HG02678 (cell line): ENCODE data around the gene SCUBE1.

Experiments
- ATAC-seq: cut with Tn5 transposase; IDR thresholded peaks from one replicate; pipeline ENCODE4 v1.9.1; 2021; ENCODE audit warnings: mild to moderate bottlenecking, moderate library complexity; ENCODE audit not compliant: unreplicated experiment

Gene SCUBE1

GRCh38 chr22:43303751-43304150 is 39.4 kb downstream of the SCUBE1 start:
- no peak for ATAC-seq

- ATAC-seq = no peak
These were observed 40.0 kb downstream of the SCUBE1 start for GRCh38 chr22:43303166-43303565.

GRCh38 chr22:43302531-43303041 is 40.6 kb downstream of the SCUBE1 start:
- no peak for ATAC-seq

GRCh38 chr22:43301866-43302265 is 41.3 kb downstream of the SCUBE1 start:
- no peak for ATAC-seq

GRCh38 chr22:43300891-43301676 is 42.1 kb downstream of the SCUBE1 start:
- no peak for ATAC-seq

- no peak for ATAC-seq
These were observed 43.4 kb downstream of the SCUBE1 start for GRCh38 chr22:43299736-43300135.

- ATAC-seq = no peak
These were observed 44.9 kb downstream of the SCUBE1 start for GRCh38 chr22:43298062-43298801.

- no peak for ATAC-seq
These were observed 45.7 kb downstream of the SCUBE1 start for GRCh38 chr22:43297270-43298061.

- no peak for ATAC-seq
These were observed 46.8 kb downstream of the SCUBE1 start for GRCh38 chr22:43296276-43296902.

GRCh38 chr22:43295660-43296059 is 47.5 kb downstream of the SCUBE1 start:
- ATAC-seq = no peak

- ATAC-seq = no peak
These were observed 48.0 kb downstream of the SCUBE1 start for GRCh38 chr22:43295173-43295572.

- ATAC-seq = no peak
These were observed 49.3 kb downstream of the SCUBE1 start for GRCh38 chr22:43293655-43294392.

- no peak for ATAC-seq
These were observed 49.9 kb downstream of the SCUBE1 start for GRCh38 chr22:43293259-43293654.

GRCh38 chr22:43292630-43293018 is 50.5 kb downstream of the SCUBE1 start:
- ATAC-seq = no peak

- no peak for ATAC-seq
These were observed 51.8 kb downstream of the SCUBE1 start for GRCh38 chr22:43291381-43291780.

GRCh38 chr22:43289976-43290721 is 53.0 kb downstream of the SCUBE1 start:
- no peak for ATAC-seq

GRCh38 chr22:43289531-43289963 is 53.6 kb downstream of the SCUBE1 start:
- ATAC-seq = no peak

- no peak for ATAC-seq
These were observed 54.3 kb downstream of the SCUBE1 start for GRCh38 chr22:43288807-43289420.

- no peak for ATAC-seq
These were observed 54.8 kb downstream of the SCUBE1 start for GRCh38 chr22:43288378-43288777.
